HG03460 (cell line): ENCODE results near the gene JAKMIP1.

Experiments
- ATAC-seq: cut with Tn5 transposase; IDR thresholded peaks from one replicate; pipeline ENCODE4 v1.9.1; 2021; ENCODE audit not compliant: unreplicated experiment

The JAKMIP1 gene

GRCh38 chr4:6071191-6071958 lies 129.0 kb downstream of the JAKMIP1 start:
- no peak for ATAC-seq

DNA sequence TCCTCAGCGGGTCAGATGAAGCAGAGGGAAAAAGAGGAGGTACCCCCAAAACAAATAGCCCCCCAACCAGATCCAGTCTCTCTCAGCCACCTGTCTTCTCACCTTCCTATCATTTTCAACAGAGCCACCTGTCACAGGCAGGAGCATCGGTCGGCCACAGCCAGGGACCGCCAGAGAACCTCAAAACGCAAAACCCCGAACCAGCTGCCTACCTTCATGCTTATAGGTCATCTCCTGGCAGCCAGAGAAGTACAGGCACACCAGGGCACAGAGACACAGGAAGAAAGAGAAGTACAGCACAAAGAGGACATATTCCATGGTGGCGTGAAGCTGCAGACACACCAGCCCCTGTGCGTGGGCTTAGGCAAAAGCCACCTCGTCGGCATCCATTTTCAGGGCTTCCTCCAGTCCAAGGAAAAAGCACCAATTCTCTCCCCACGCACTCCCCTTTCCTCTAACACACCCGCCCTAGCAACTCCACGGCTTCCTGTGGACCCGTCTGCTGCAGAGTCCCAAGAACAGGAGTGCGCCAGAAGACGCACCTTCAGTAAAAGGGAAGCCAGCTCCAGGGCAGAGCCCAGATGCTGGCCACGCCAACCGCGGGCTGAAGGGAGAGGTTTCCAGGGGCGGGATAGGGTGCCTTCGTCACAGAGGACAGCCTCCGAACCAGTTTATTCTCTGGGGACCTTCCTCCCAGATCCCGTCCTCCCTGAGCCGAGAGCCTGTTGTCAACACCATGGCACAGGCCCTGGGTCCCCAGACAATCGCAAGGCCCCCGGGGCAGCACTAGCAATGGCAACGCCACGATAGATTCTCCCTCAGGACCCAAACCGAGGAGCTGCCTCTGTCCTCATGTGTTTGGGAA lies 130.3 kb downstream of the JAKMIP1 start:
- no peak for ATAC-seq

DNA sequence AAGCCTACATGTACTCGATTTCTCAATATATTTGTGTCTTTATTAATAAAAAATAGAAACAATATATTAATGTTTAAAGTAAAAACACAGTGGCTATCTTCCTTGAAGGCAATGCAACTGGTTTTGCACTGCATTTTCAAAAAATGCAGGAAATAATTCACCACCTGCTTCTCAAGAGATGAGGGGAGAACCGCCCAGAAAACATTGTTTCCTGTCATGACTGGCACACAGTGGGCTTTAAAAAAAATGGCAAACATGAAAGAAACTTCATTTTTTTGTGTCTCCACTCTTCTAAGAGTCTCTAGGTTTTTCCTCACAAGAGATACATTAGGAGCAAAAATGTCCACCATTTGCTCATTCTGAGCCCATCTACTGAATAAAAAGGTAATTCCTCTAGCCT lies 131.4 kb downstream of the JAKMIP1 start:
- ATAC-seq: no peak

DNA sequence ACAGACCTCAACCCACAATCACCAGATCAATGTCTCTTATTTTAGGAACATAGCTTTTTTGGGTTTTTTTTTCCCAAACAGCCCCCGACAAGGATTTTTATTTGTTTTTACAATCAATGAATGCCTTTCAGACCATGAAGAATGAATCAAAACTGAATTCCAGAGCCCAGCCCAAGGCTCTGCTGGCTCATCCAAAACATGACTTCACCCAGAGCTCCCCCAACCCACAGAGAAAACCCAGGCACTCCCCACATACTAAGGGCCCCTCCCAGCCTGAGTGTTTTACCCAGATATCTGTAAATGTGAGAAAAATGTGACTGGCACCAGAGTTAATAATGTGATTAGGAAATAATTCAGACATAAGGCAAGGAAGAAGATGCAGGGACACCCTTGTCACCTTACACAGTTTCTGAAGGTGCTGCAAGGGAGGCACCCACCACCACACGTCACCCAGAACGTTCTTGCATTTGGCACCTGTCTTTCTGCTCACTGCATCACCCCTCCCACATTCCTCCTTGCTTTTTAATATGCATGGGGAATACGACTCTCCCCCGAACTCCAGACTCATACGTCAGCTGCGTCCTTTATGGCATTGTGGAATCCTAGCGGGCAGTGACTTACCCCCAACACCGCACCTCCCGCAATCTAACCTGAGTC lies 134.3 kb downstream of the JAKMIP1 start:
- ATAC-seq: no peak

GRCh38 chr4:6065166-6065565 lies 135.2 kb downstream of the JAKMIP1 start:
- ATAC-seq: no peak

GRCh38 chr4:6064383-6064782 lies 136.0 kb downstream of the JAKMIP1 start:
- no peak for ATAC-seq

GRCh38 chr4:6063684-6064083 lies 136.7 kb downstream of the JAKMIP1 start:
- no peak for ATAC-seq

DNA sequence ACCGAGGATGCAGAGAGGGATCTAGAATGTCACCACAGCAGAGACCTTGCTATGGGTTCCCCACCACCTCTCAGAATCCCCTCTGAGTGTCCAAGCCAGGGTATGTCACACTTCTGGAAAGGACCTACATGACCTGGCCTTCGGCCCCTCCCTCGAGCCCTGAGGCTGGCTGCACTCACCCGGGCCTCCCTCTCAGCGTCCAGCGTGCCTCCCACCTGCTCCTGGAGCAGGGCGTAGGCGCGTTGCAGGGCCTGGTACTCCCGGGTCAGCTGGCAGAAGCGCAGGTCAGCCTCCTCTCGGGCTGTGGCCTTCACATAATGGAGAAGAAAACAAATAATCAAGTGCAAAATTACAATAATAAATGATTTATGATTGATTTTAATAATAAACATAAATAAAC lies 138.2 kb downstream of the JAKMIP1 start:
- no peak for ATAC-seq

- ATAC-seq: no peak
These were observed 141.0 kb downstream of the JAKMIP1 start for GRCh38 chr4:6059375-6059805.

GRCh38 chr4:6058531-6059374 lies 141.6 kb downstream of the JAKMIP1 start:
- no peak for ATAC-seq

DNA sequence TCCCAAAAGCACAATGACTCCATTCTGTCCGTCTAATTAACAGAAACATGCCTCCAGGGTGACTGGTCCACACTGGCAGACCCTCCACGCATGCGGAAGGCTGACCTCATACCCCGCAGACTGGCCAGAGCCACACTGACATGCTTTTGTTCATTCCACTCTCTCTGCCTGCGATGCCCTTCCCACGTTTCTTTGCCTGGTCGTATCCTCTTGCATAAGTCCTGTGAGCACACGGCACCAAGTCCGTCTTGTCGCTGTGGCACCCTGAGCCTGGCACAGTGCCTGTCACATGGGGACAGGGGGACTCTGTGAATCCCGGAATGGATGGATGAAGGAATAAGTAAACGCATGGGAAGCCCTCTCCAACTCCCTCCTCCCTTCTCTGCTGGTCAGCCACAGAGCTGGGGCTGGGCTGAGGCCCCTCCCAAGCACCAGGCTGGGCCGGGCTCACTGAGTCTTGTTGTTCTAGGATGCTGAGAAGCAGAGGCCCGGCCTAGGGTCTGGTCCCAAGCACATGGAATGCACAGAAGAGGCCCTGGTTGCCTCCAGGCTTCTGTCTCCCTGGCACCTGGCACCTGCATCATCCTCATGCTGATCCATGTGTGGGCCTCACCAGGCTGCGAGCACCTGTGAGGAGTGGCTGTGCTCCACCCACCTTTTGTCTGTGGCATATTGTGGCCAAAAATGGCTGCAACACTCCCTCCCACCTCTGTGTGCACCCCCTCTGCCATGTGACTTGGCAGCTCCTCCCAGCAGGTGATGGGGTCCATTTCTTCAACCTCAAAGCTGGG lies 143.2 kb downstream of the JAKMIP1 start:
- ATAC-seq: no peak

- ATAC-seq: no peak
These were observed 144.9 kb downstream of the JAKMIP1 start for GRCh38 chr4:6055436-6055835.

GRCh38 chr4:6055030-6055429 lies 145.3 kb downstream of the JAKMIP1 start:
- ATAC-seq: no peak

GRCh38 chr4:6054162-6054922 lies 146.0 kb downstream of the JAKMIP1 start:
- ATAC-seq: no peak

- ATAC-seq: no peak
These were observed 147.7 kb downstream of the JAKMIP1 start for GRCh38 chr4:6052679-6053078.

DNA sequence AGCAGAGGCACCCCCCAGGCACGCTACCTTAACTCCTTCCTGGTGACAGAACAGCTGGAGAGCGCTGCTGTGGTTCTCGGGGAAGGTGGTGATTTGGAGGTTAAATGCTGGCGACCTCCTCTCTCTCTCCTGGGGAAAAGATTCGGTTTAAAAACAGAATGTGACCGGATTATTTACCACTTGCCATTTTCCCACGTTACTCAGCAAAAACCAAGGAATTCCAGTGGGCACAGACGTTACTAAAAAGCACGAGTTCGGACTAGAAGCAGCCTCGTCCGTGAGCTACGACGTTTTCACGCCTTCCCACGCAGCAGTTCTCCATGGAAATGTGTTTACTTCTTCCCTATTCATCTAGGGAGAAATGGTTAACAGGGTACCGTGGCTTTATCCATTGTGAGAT lies 149.8 kb downstream of the JAKMIP1 start:
- ATAC-seq: no peak

- no peak for ATAC-seq
These were observed 150.4 kb downstream of the JAKMIP1 start for GRCh38 chr4:6049985-6050384.

GRCh38 chr4:6049278-6049677 lies 151.1 kb downstream of the JAKMIP1 start:
- ATAC-seq: no peak

DNA sequence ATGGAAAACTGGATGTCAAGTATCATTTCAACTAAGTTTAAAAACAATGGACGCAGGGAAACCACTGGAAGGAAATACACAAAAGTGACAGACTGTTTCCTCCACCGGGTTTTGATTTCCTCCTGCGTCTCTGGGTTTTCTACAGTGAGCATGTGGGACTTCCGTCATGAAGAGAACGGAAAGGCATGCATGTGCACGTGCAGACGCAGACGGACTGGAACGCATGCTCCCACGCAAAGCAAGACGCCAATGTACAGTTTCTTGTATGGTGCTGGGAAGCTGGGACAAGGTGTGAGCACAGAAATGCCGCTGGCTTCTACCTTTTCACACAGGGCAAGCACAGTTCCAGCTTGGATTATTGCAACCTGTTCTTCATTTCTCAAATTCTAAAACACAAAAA lies 151.8 kb downstream of the JAKMIP1 start:
- ATAC-seq: no peak
